ENCODE measurements around the gene AADAT.

DNA sequence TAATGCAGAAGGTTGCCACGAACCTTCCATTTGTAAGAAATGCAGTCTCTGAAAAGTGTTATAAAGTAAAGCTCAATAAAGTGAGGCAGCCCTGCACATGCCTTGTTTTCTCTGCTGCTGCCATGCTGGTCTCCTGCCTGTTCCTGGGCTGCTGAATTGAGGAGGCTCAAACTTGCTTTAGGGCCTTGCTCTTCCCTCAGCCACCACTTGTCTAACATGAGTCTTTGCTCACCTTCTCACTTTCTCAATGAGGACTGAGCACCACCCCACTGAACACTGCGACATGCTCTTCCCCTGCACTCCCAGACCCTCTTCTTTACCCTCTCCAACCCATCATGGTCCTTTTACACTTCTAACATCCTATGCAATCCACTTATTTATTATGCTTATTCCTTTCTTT lies 38.4 kb downstream of the AADAT start:
- TF ChIP-seq SUZ12 (IDR thresholded peaks at IDR 0.05; ENCODE audit: extremely low read depth, insufficient read depth, insufficient read length) (no peak), YY1 (IDR thresholded peaks at IDR 0.05; ENCODE audit: insufficient read depth, insufficient read length) (no peak)
